ENCODE results near the gene TC2N. TPM values are rescaled to one million over a fixed set of nuclear protein-coding genes. Genes with fewer than 3 reads are reported as not detected.

The TC2N gene
- total and polyA plus RNA-seq, 2 of the 4 experiments (the other 2 are of a cell fraction): 0.03 to 0.18 TPM

DNA sequence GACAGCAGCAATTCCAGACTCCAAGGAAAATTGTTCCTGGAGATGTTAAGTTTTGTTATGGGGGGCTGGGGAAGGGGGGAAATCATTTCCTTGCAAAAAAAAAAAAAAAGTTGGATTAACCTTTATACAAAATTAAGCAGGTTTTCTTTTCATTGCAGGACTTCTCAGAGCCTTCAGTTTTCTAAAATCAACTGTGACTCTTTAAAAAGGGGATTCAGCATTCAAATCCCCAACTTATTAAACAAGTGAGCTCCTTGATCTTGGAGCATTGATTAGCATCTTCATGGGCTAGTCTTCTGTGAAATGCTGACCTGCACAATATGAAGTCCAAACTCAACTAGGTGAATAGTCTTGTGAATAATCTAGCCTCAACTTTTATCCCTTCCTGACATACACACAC lies 7.1 kb downstream of the TC2N start:
- Histone ChIP-seq H3K4me1 (ENCODE audit: control insufficient read depth, insufficient read depth, low read length) (0 out of 2 replicates have a peak, but pooled peaks cover 5% of the 10 kb centered on the region), H2BK5ac (ENCODE audit: low read depth, low read length, poor library complexity, severe bottlenecking) (no peak overlapping the region), H4K20me1 (ENCODE audit: insufficient read depth, low read length) (no peaks in the 10 kb centered on the region; the same call in 1 of the 2 replicates), H3K14ac (replicated peaks; ENCODE audit: low read depth, low read length) (no peak overlapping the region), H3K79me1 (ENCODE audit: low read depth in 1 of 2, low read length in 2 of 2) (no peaks in the 10 kb centered on the region), H2BK20ac (ENCODE audit: low read depth, low read length) (no peak overlapping the region), H3K9ac (ENCODE audit: low read depth, low read length) (no peak overlapping the region), H2AK9ac (replicated peaks; ENCODE audit: low read depth, low read length, poor library complexity) (no peak overlapping the region), H3K4me2 (ENCODE audit: low read depth, low read length) (no peak overlapping the region), H2AFZ (replicated peaks; ENCODE audit: low read length, poor library complexity) (no peak overlapping the region), H3K27me3 (ENCODE audit: control insufficient read depth, insufficient read depth, low read length) (no peaks in the 10 kb centered on the region), H3K56ac (ENCODE audit: extremely low read depth, insufficient read depth, low read length) (no peak overlapping the region), H3K36me3 (ENCODE audit: control insufficient read depth, insufficient read depth, low read length) (no peaks in the 10 kb centered on the region), H2AK5ac (ENCODE audit: low read depth, low read length) (no peak overlapping the region), H4K5ac (ENCODE audit: low read depth, low read length) (no peak overlapping the region), H3K9me1 (ENCODE audit: insufficient read depth, low read length) (0 out of 2 replicates have a peak, but pooled peaks cover 2% of the 10 kb centered on the region), H4K8ac (ENCODE audit: low read depth in 2 of 2, low read length in 2 of 2) (no peak overlapping the region), H3K18ac (ENCODE audit: low read depth, low read length) (no peak overlapping the region), H2BK15ac (ENCODE audit: low read depth, low read length) (no peak overlapping the region), H3K23ac (ENCODE audit: low read depth, low read length) (no peak overlapping the region), H3K4me3 (ENCODE audit: insufficient read depth, low read depth, low read length) (no peak overlapping the region), H3K4ac (ENCODE audit: low read depth, low read length) (no peak overlapping the region), H3K9me3 (ENCODE audit: control insufficient read depth, insufficient read depth, low read length) (no peaks in the 10 kb centered on the region), H3K27ac (ENCODE audit: insufficient read depth, low read length) (no peak overlapping the region), H2BK120ac (ENCODE audit: low read depth, low read length) (no peak overlapping the region), H4K91ac (ENCODE audit: insufficient read depth, low read depth, low read length) (no peak overlapping the region)
- CTCF ChIA-PET: interaction anchor here (1.0 to 1.2 kb wide), 2 partner anchors 12 to 45 kb away, joined by 4 read pairs; no protein-coding TSS in a partner anchor
- no peak for ATAC-seq (ENCODE audit: low read depth)
- no TSS peak for BruUV-seq (replicated peaks)
- POLR2A ChIA-PET (ENCODE audit: unreplicated experiment): no interaction called here
- intact Hi-C loops (cut with micrococcal nuclease): no loop called here
- TF ChIP-seq POLR2A (IDR thresholded peaks at IDR 0.05; ENCODE audit: low read depth, low read length) (no peak), RAD21 (IDR thresholded peaks at IDR 0.05; ENCODE audit: low read length) (no peak), RCOR1 (IDR thresholded peaks at IDR 0.05; ENCODE audit: insufficient replicate concordance, low read length) (no peak), RFX5 (IDR thresholded peaks at IDR 0.05; ENCODE audit: low read depth, low read length) (no peak), FOS (IDR thresholded peaks at IDR 0.05; ENCODE audit: low read depth, low read length) (no peak), CHD1 (IDR thresholded peaks at IDR 0.05; ENCODE audit: low read depth, low read length) (no peak), CEBPB (IDR thresholded peaks at IDR 0.05; ENCODE audit: low read depth, low read length) (no peak), MAFK (IDR thresholded peaks at IDR 0.05; ENCODE audit: low read depth, low read length) (no peak), NFE2L2 (IDR thresholded peaks at IDR 0.05; ENCODE audit: low read depth, low read length) (no peak), MXI1 (IDR thresholded peaks at IDR 0.05; ENCODE audit: borderline replicate concordance, low read depth, low read length) (no peak), BHLHE40 (IDR thresholded peaks at IDR 0.05; ENCODE audit: low read depth, low read length) (no peak), SMC3 (IDR thresholded peaks at IDR 0.05; ENCODE audit: low read depth, low read length) (no peak)
- TF ChIP-seq, protein P1, sequence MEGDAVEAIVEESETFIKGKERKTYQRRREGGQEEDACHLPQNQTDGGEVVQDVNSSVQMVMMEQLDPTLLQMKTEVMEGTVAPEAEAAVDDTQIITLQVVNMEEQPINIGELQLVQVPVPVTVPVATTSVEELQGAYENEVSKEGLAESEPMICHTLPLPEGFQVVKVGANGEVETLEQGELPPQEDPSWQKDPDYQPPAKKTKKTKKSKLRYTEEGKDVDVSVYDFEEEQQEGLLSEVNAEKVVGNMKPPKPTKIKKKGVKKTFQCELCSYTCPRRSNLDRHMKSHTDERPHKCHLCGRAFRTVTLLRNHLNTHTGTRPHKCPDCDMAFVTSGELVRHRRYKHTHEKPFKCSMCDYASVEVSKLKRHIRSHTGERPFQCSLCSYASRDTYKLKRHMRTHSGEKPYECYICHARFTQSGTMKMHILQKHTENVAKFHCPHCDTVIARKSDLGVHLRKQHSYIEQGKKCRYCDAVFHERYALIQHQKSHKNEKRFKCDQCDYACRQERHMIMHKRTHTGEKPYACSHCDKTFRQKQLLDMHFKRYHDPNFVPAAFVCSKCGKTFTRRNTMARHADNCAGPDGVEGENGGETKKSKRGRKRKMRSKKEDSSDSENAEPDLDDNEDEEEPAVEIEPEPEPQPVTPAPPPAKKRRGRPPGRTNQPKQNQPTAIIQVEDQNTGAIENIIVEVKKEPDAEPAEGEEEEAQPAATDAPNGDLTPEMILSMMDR (conservative IDR thresholded peaks at IDR 0.05; ENCODE audit: low read depth, low read length): no peak
- TF ChIP-seq, protein P2, sequence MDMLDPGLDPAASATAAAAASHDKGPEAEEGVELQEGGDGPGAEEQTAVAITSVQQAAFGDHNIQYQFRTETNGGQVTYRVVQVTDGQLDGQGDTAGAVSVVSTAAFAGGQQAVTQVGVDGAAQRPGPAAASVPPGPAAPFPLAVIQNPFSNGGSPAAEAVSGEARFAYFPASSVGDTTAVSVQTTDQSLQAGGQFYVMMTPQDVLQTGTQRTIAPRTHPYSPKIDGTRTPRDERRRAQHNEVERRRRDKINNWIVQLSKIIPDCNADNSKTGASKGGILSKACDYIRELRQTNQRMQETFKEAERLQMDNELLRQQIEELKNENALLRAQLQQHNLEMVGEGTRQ (IDR thresholded peaks at IDR 0.05; ENCODE audit: low read depth, low read length): no peak
- no peak for DNase-seq
- in situ Hi-C loops (cut with MboI; ENCODE audit: low sequenced_read_pairs): no loop called here
- dilution Hi-C loops (cut with HindIII; ENCODE audit: low sequenced_read_pairs, unreplicated experiment): no loop called here
